HEK293T (cell line): ENCODE data around the gene CD79A.

Experiments used
- CTCF ChIA-PET: fragments of 350-600 bp; formaldehyde crosslinking; extraction: SDS; loops from one replicate; lab custom pipeline; 2021; ENCODE audit warnings: antibody characterized with exemption, inconsistent platforms; lab: Yijun Ruan, JAX
- POLR2A ChIA-PET: fragments of 350-600 bp; formaldehyde crosslinking; extraction: SDS; loops from one replicate; lab custom pipeline; 2020; ENCODE audit warnings: antibody characterized with exemption, inconsistent platforms; lab: Yijun Ruan, JAX
- DNase-seq: peaks from one replicate; pipeline ENCODE4 v3.0.0; 2012; ENCODE audit warnings: mixed read lengths; ENCODE audit errors: extremely low spot score
- ARNT ChIP-seq: fragments of 450-650 bp; IDR thresholded peaks from 2 replicates; pipeline ENCODE4 v1.6.1; 2017; ENCODE audit warnings: mild to moderate bottlenecking
- BHLHE40 ChIP-seq: fragments of 450-650 bp; IDR thresholded peaks from 2 replicates; pipeline ENCODE4 v1.6.1; 2016; ENCODE audit warnings: mild to moderate bottlenecking, moderate library complexity, borderline replicate concordance
- CTBP1 ChIP-seq: fragments of 450-650 bp; IDR thresholded peaks from 2 replicates; pipeline ENCODE4 v1.6.1; 2016; ENCODE audit warnings: borderline replicate concordance
- ELF4 ChIP-seq: fragments of 450-650 bp; IDR thresholded peaks from 2 replicates; pipeline ENCODE4 v1.6.1; 2017; ENCODE audit warnings: antibody characterized with exemption
- FOXA1 ChIP-seq: fragments of 450-650 bp; IDR thresholded peaks from 2 replicates; pipeline ENCODE4 v1.6.1; 2016; ENCODE audit warnings: mild to moderate bottlenecking
- FOXK2 ChIP-seq: fragments of 450-650 bp; IDR thresholded peaks from 2 replicates; pipeline ENCODE4 v1.6.1; 2016; ENCODE audit warnings: mild to moderate bottlenecking
- FOXM1 ChIP-seq: fragments of 450-650 bp; IDR thresholded peaks from 2 replicates; pipeline ENCODE4 v1.6.1; 2017; ENCODE audit warnings: mild to moderate bottlenecking, borderline replicate concordance
- HDGF ChIP-seq: fragments of 450-650 bp; IDR thresholded peaks from 2 replicates; pipeline ENCODE4 v1.6.1; 2017; ENCODE audit warnings: antibody characterized with exemption, borderline replicate concordance
- L3MBTL2 ChIP-seq: fragments of 450-650 bp; conservative IDR thresholded peaks from 2 replicates; pipeline ENCODE4 v1.6.1; 2016; ENCODE audit warnings: mild to moderate bottlenecking
- LEF1 ChIP-seq: fragments of 450-650 bp; IDR thresholded peaks from 2 replicates; pipeline ENCODE4 v1.6.1; 2017; ENCODE audit warnings: mild to moderate bottlenecking, borderline replicate concordance
- NFRKB ChIP-seq: fragments of 450-650 bp; IDR thresholded peaks from 2 replicates; pipeline ENCODE4 v1.6.1; 2016; ENCODE audit warnings: mild to moderate bottlenecking, moderate library complexity
- SP1 ChIP-seq: fragments of 450-650 bp; IDR thresholded peaks from 2 replicates; pipeline ENCODE4 v1.6.1; 2017
- SUZ12 ChIP-seq: fragments of 450-650 bp; IDR thresholded peaks from 2 replicates; pipeline ENCODE4 v1.6.1; 2016; ENCODE audit warnings: mild to moderate bottlenecking
- TARDBP ChIP-seq: fragments of 450-650 bp; IDR thresholded peaks from 2 replicates; pipeline ENCODE4 v1.6.1; 2016
- ZNF384 ChIP-seq: fragments of 450-650 bp; IDR thresholded peaks from 2 replicates; pipeline ENCODE4 v1.6.1; 2016
- TF ChIP-seq, protein P1 (sequence below): fragments of 450-650 bp; IDR thresholded peaks from 2 replicates; pipeline ENCODE4 v1.6.1; 2016

CD79A gene

DNA sequence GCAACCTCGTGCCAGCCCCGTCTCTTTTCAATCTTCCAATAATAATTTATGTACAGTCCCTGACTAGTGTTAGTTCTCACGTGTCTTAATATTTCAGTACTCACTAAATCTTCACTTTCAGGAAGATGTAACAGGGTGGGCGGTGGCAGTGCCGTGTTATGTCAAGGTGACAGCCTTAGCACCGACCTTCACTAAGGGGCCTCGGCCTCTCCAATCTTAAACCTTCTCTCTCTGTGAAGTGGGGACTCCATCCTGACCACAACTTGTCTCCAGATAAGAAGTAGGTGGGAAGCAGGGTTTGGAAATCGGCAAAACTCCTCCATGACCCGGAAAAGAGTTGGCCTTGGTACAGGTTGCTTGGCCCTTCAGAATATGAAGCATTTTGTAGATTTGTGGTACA lies 15.2 kb upstream of the CD79A start:
- TF ChIP-seq HDGF (no peak), NFRKB (no peak), SP1 (no peak), FOXK2 (no peak), ELF4 (no peak), LEF1 (no peak), CTBP1 (no peak), ZNF384 (no peak), L3MBTL2 (no peak), SUZ12 (no peak), TARDBP (no peak), ARNT (no peak)
- ChIA-PET POLR2A (interaction anchor here (1.1 to 1.6 kb wide), 2 partner anchors 11 to 97 kb away, joined by 3 to 4 read pairs; partner anchors contain the start of gene RABAC1), CTCF (no interaction called here)
- DNase-seq: no peak

DNA sequence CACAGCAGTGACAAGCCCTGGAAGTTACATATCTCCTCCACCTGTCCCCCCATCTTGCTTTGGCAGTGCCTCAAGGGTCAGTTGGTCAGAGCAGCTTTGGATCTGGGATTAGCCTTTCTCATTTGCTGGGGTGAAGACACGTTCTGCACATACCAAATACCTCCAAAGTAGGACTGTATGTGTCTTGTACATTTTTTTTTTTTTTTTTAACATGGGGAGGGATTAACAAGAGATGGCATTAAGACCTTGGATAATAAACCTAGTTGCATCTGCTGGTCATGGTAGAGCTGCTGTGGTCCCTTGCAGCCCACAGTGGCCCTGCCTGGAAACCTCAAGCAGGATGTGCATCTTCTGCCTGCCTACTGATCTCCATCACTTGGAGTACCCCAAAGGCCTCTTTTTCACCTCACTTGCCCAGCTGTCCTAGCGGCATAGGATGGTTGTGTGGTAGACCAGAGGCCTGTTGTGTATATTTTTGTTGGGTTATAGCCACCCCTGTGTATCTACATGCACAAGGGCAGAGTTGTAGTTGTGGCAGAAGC lies 14.6 kb upstream of the CD79A start:
- ChIA-PET CTCF (interaction anchor here (2.1 kb wide), 1 partner anchor 11 kb away, joined by 6 read pairs; no protein-coding TSS in a partner anchor), POLR2A (interaction anchor here (1.1 to 1.6 kb wide), 2 partner anchors 11 to 96 kb away, joined by 3 to 4 read pairs; partner anchors contain the start of gene RABAC1)
- TF ChIP-seq ELF4: no peak
- no peak for DNase-seq

DNA sequence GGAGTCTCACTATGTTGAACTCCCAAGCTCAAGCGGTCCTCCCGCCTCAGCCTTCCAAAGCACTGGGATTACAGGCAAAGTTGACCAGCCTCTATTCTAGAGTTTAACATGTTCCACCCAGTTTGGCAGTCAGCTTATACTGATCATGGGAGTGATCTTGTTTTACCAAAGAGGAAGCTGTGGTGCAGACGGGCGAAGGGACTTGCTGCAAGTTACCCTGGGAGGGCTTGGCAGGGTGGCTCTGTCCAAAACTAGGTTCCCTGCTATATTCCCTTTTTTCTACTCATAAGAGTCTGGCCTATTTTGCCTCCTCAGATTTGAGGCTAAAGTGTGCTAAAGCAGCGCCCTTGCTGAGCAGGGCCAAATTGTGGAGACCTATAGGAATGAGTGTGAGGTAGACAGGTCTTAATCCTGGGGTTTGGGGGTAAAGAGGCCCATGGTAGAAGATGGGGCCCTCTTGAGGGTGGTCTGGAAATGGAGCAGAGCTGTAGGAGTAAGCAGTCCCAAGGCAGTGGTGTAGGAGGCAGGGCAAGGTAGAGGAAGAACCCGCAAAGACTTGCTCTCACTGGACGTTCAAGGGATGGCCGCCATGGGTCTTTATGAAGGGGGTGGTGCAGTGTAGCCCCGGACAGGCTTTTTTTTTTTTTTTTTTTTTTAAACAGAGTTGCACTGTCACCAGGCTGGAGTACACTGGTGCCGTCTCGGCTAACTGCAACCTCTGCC lies 13.7 kb upstream of the CD79A start:
- CTCF ChIA-PET: interaction anchor here (2.1 kb wide), 1 partner anchor 10 kb away, joined by 6 read pairs; no protein-coding TSS in a partner anchor
- TF ChIP-seq TARDBP (no peak), SP1 (no peak), SUZ12 (no peak)
- POLR2A ChIA-PET: interaction anchor here (1.1 to 1.6 kb wide), 2 partner anchors 10 to 95 kb away, joined by 3 to 4 read pairs; partner anchors contain the start of gene RABAC1
- no peak for DNase-seq

DNA sequence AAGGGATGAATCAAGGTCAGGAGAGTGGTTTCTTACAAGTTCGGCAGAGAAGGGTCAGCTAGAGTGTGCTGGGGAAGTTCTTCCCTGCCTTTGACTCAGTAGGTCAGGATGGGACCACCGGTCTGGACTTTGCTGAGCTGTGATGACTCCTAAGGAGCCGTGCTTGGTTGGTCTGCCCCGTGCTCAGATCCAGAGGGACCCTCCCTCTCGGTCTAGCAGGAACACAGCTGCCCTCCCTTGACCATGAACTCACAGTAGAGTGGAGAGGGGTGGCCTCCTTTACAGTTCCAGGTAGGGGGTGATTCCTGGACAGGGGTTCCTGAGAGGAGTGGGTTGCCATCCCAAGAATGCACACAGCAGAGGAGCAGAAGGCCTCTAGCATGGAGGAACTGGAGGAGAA lies 12.7 kb upstream of the CD79A start:
- DNase-seq: no peak
- ChIA-PET CTCF (interaction anchor here (2.1 kb wide), 1 partner anchor 9 kb away, joined by 6 read pairs; no protein-coding TSS in a partner anchor), POLR2A (interaction anchor here (1.0 kb wide), 1 partner anchor 20 kb away, joined by 3 read pairs; no protein-coding TSS in a partner anchor)
- no peak for TF ChIP-seq LEF1
- TF ChIP-seq FOXK2: no peak
- TF ChIP-seq FOXM1: no peak
- no peak for TF ChIP-seq SP1
- TF ChIP-seq ZNF384: no peak
- TF ChIP-seq ELF4: no peak
- no peak for TF ChIP-seq TARDBP
- TF ChIP-seq SUZ12: no peak
- no peak for TF ChIP-seq CTBP1
- no peak for TF ChIP-seq ARNT

DNA sequence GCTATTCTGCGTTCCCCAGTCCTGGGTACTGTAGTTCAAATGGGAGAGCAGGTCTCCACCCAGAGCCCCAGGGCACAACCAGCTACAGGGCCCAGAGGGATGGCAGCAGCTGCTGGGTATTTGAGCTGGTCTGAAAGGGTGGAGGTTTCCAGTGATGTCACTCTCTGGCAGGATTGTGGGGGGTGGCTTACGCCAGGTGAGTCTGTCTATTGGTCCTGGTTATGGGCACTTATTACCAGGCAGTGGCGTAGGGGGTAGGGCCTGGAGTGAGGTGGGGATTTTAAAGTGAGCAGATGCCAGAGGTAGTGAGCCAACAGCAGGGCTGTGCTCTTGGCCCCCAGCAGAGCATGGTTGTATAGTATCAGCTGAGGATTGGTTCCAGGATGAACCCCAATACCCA lies 10.8 kb upstream of the CD79A start:
- CTCF ChIA-PET: no interaction called here
- TF ChIP-seq TARDBP (no peak), FOXM1 (no peak), HDGF (no peak), FOXA1 (no peak)
- POLR2A ChIA-PET: no interaction called here
- DNase-seq: no peak

DNA sequence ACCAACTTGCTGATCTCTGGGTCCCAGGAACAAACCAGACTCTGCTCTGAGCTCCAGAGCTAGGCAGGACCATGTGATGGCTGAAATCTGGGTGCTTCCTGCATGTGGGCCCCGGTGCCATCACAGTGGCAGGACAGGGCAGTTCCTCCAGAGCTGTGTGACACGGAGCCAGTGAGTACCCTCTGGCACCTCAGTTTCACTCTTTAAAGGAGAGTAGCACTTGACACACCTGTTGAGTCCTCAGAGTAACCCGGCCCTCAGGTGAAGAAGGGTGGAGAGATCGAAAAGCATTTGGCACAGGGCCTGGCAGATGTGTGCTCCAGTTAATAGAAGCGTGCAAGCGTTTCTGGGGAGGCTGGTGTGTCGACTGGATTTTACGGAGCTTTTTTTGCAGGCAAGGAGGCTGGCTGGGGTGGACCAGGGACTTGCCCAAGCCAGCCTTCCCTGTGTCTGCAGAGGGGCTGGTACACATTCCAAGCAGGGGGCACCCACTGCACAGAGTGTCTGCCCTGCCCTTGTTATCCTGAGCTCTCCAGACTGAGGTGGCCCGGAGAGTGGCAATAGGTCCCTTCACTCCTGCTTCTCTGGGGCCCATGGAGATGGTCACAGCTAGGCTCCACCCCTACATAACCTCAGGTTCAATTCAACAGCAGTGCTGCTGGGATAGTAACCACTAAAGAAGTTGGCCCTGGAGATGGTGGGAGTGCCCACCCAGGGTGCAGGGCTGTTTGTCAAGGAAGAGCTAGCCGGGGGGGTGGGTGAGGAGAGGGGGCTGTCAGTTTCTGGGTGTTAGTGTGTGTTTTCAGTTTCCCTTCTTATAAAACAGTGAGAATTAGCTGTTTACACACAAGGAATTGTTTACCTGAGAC lies 8.7 kb upstream of the CD79A start:
- DNase-seq: no peak
- no peak for TF ChIP-seq BHLHE40
- no peak for TF ChIP-seq SUZ12
- TF ChIP-seq HDGF: no peak
- no peak for TF ChIP-seq CTBP1
- TF ChIP-seq, protein P1, sequence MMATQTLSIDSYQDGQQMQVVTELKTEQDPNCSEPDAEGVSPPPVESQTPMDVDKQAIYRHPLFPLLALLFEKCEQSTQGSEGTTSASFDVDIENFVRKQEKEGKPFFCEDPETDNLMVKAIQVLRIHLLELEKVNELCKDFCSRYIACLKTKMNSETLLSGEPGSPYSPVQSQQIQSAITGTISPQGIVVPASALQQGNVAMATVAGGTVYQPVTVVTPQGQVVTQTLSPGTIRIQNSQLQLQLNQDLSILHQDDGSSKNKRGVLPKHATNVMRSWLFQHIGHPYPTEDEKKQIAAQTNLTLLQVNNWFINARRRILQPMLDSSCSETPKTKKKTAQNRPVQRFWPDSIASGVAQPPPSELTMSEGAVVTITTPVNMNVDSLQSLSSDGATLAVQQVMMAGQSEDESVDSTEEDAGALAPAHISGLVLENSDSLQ: no peak
- TF ChIP-seq LEF1: no peak
- no peak for TF ChIP-seq ZNF384
- TF ChIP-seq NFRKB: no peak
- no peak for TF ChIP-seq L3MBTL2
- CTCF ChIA-PET: no interaction called here
- POLR2A ChIA-PET: interaction anchor here (1.0 to 1.4 kb wide), 4 partner anchors 8 to 91 kb away, joined by 3 to 7 read pairs (median 4); partner anchors contain the start of genes RABAC1 and RPS19

DNA sequence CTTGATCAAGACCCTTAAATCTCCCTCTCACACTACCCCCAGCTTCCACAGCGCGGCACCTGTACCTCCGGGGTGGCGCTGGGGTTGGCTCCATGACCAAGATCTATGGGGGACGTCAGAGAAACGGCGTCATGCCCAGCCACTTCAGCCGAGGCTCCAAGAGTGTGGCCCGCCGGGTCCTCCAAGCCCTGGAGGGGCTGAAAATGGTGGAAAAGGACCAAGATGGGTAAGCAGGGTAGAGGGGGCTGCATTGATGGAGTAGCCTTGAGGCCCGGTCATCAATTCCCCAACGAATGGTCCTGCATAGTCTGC lies 8.1 kb upstream of the CD79A start:
- POLR2A ChIA-PET: interaction anchor here (1.0 to 1.4 kb wide), 3 partner anchors 9 to 90 kb away, joined by 3 to 7 read pairs (median 4); partner anchors contain the start of genes RABAC1 and RPS19
- DNase-seq: no peak
- CTCF ChIA-PET: no interaction called here
- no peak for TF ChIP-seq NFRKB
- TF ChIP-seq ARNT: no peak
- no peak for TF ChIP-seq TARDBP
- no peak for TF ChIP-seq L3MBTL2
- no peak for TF ChIP-seq SUZ12
- no peak for TF ChIP-seq ZNF384
- TF ChIP-seq FOXK2: no peak
- no peak for TF ChIP-seq FOXM1
